Epithelial cell of umbilical artery (primary cell): ENCODE data around the gene TNS2. TPM values are rescaled to one million over a fixed set of nuclear protein-coding genes. Genes with fewer than 3 reads are reported as not detected.

Experiments
- total RNA-seq: library from RNA; depleted of rRNA; stranded (reverse); fragments of >200 nt; gene quantifications from 2 replicates; pipeline ENCODE4 v1.2.3, GENCODE V29; 2014

Gene TNS2, protein sequence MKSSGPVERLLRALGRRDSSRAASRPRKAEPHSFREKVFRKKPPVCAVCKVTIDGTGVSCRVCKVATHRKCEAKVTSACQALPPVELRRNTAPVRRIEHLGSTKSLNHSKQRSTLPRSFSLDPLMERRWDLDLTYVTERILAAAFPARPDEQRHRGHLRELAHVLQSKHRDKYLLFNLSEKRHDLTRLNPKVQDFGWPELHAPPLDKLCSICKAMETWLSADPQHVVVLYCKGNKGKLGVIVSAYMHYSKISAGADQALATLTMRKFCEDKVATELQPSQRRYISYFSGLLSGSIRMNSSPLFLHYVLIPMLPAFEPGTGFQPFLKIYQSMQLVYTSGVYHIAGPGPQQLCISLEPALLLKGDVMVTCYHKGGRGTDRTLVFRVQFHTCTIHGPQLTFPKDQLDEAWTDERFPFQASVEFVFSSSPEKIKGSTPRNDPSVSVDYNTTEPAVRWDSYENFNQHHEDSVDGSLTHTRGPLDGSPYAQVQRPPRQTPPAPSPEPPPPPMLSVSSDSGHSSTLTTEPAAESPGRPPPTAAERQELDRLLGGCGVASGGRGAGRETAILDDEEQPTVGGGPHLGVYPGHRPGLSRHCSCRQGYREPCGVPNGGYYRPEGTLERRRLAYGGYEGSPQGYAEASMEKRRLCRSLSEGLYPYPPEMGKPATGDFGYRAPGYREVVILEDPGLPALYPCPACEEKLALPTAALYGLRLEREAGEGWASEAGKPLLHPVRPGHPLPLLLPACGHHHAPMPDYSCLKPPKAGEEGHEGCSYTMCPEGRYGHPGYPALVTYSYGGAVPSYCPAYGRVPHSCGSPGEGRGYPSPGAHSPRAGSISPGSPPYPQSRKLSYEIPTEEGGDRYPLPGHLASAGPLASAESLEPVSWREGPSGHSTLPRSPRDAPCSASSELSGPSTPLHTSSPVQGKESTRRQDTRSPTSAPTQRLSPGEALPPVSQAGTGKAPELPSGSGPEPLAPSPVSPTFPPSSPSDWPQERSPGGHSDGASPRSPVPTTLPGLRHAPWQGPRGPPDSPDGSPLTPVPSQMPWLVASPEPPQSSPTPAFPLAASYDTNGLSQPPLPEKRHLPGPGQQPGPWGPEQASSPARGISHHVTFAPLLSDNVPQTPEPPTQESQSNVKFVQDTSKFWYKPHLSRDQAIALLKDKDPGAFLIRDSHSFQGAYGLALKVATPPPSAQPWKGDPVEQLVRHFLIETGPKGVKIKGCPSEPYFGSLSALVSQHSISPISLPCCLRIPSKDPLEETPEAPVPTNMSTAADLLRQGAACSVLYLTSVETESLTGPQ (N-terminal part only)
- 21.1 and 30.9 TPM in 2 replicates for total RNA-seq

DNA sequence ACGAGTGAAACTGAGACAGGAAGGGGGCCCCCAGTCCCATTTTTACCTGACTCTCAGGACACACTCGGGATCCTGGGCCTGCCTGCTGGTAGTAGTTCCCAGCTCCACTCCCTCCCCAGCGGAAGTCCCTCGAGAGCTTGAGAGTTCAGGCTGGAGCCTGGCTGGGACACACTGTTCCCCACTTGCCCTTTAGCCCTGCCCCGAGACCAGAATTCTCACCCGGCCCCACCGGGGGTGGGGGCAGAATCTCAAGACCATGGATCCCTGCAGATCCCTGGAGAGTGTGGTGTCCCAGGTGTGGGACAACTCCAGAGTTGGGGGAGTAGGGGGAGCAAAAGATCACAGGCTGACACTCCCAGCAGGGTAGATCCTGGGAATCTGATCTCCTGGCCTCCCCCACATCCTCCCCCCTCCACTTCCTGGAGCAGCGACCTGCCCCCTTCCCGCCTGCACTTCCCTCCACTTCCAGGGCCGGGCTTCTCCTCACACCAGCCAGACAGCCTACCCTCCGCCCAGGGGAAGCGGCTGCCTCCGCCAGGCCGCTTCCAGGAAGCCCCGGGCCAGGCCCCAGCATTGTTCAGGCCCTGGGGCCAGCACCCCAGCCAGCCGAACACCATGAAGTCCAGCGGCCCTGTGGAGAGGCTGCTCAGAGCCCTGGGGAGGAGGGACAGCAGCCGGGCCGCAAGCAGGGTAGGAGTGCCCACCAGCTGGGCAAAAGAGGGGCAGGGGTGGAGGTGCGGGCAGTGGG, at the start of gene TNS2:
TNS2 (plus strand) TSS at position 495 of the 748 bp plus-strand sequence; CDS start at position 616, 121 bp downstream.

DNA sequence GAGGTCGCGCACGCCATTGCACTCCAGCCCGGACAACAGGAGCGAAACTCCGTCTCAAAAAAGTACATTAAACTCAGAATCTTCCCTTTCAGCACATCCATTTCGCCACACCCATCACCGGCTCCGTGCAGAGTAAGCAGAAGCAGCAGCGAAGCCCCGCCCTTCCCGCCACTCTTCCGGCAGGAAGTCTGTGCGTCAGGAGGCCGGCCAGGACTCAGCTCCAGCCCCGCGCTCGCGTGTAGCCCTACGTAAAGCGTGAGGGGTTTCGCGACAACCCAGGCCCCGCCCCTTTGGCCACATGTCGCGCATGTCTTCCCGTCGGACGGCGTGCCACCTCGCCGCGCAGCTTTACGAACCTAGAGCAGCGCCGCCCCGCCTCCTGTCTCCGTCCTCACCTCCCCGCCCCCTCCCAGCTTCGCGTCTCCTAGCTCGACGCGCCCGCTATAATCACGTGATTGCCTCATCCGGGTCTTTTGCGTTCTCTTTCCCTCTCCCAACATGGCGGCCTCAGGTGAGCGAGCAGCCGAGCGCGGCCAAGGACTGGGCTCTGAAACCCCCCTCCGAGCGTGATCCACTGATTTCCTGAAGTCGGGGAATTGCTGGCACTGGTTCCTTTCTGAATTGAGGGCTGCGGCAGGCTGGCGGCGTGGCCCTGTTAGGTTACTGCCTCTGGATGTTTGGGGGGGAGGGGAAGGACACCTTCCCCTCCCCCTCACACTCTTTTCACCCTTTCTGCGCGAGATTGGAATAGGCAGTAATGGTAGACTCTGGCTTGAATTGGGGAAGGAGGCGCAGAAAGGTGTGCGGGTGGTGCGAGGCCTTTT, 43.7 kb upstream of the TNS2 start, which contains the start of gene EIF4B:
EIF4B (plus strand) TSS at position 471 of the 824 bp plus-strand sequence; CDS start at position 499, 28 bp downstream.

DNA sequence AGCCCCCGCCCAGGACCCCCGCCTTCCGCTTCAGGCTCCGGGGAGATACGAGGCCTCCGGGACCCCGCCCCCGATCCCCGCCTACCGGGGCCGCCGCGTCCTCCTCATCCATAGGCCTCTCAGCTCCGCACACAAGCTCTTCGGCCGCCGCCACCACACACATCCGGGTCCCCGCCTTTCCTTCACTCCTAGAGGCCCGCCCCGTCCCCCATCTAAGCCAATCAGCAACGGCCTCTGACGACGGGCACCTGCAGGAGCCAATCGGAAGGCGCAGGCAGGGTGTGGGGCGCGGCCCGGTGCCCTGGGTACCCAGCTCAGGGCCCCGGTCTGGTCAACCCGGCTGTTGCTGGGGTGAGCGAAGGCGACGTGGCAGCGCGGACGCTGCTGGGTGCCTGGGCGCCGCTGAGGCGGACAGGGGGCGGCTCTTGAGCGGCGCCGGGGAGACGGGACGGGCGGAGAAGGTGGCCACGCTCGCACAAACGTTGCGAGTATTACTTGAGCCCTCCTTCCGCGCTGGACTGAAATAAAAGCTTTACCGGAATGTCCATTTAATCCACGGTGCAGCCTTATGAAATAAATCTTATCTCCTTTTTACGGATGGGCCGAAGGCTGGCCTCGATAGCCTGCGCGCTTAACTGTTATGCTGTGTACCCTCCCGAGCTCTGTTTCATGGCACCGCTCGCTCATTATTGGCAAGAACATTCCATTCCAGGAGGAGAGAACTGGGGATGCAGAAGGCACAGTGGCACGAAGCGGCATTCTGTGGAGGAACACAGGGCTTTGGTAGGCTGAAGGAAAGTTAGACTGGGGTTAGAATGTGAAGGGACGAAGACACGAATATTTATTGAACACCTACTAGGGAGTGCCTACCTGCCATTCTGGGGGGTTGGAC, 29.6 kb downstream of the TNS2 start, which contains the start of gene SPRYD3:
SPRYD3 (minus strand) TSS at position 165 of the 892 bp plus-strand sequence; CDS start at position 108, 57 bp downstream.

DNA sequence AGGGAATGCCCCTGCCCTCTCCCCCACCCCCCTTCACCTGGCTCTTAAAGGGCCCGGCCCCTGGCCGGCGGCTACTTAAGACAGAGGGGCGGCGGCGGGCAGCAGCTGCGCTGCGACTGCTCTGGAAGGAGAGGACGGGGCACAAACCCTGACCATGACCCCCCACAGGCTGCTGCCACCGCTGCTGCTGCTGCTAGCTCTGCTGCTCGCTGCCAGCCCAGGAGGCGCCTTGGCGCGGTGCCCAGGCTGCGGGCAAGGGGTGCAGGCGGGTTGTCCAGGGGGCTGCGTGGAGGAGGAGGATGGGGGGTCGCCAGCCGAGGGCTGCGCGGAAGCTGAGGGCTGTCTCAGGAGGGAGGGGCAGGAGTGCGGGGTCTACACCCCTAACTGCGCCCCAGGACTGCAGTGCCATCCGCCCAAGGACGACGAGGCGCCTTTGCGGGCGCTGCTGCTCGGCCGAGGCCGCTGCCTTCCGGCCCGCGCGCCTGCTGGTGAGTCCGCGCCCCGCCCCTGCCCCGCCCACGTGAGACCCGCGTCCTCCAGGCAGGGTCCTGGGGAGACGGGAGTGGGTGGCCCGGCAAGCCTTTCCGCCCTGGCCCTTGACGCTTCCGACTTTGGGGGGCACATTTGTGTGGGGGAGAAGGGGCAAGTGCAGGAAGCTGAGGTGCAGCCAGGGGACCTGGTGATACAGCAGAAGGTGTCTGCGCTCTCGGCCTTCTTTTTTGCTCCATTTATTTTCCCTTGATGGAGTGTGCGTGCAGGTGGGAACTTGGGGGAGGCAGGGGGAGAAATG, 47.9 kb downstream of the TNS2 start, which contains the start of gene IGFBP6:
IGFBP6 (plus strand) TSS at position 104 of the 790 bp plus-strand sequence; CDS start at position 155, 51 bp downstream.

DNA sequence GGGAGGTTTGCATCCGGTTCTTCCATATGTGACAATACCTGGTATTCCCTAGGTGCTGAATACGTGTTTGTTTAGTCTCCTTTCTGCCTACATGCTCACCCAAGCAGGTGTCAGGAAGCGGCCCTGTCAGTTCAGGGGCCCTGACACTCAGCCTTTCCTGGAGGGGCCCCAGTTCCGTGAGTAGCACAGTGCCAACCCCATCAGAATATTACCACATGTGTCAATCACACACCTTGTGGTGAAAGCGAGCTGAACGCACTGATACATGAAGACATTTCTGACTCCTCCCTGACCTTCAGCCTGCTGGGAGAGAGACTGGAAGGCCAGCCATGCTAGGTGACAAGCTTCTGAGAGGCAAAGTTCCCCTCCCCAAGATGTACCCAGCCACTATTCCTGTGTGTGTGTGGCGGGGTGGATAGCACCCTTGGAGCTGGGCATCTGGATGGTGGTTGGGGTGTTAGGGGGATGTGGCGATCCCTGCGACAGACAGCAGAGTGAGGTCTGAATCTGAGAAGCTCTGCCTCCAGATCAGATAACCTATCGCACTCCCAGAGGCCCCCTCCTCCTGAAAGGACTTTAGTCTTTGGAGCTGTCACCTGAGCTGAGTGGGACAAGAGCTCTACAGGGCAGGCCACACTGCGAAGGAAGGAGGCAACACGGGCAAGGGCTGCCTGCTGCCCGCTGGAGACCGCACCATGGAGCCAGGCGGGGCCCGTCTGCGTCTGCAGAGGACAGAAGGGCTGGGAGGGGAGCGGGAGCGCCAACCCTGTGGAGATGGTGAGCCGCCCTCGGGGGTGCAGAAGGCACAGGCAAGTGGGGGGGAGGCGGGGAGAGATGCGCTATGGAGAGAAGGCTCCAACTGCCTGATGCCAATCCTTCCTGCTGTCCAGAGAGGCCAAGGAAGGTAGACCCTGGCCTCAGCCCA, 53.3 kb downstream of the TNS2 start, which contains the start of gene SOAT2:
SOAT2 (plus strand) TSS at position 604 of the 925 bp plus-strand sequence; CDS start at position 696, 92 bp downstream.

Other genes starting within 250 kb of the TNS2 start
- gene KRT4, start 235.9 kb upstream of the TNS2 start, total RNA-seq, result not detected in 2 replicates
- under 0.01 TPM in 1 of 2 replicates, not detected in the other for gene KRT79, start 215.8 kb upstream of the TNS2 start, total RNA-seq
- gene KRT78, start 201.1 kb upstream of the TNS2 start, total RNA-seq, result not detected in 2 replicates
- gene KRT8, start 145.0 kb upstream of the TNS2 start, total RNA-seq, result 7.5 and 10.6 TPM in 2 replicates
- gene KRT18, start 100.9 kb upstream of the TNS2 start, total RNA-seq, result 324 and 398 TPM in 2 replicates
- 739 and 1,241 TPM in 2 replicates for gene EIF4B, start 43.6 kb upstream of the TNS2 start, total RNA-seq
- 18.5 and 21.1 TPM in 2 replicates for gene SPRYD3, start 29.3 kb downstream of the TNS2 start, total RNA-seq
- 8.4 and 13.1 TPM in 2 replicates for gene IGFBP6, start 47.6 kb downstream of the TNS2 start, total RNA-seq
- gene SOAT2, start 53.4 kb downstream of the TNS2 start, total RNA-seq, result not detected in 2 replicates
- gene ZNF740, start 130.7 kb downstream of the TNS2 start, total RNA-seq, result 12.7 and 14.0 TPM in 2 replicates
- 2.6 and 4.6 TPM in 2 replicates for gene CSAD, start 130.9 kb downstream of the TNS2 start, total RNA-seq
- gene ITGB7, start 157.2 kb downstream of the TNS2 start, total RNA-seq, result 0.15 TPM in 1 of 2 replicates, not detected in the other
- gene RARG, start 182.1 kb downstream of the TNS2 start, total RNA-seq, result 2.9 and 4.3 TPM in 2 replicates
- 4.9 and 18.1 TPM in 2 replicates for gene ESPL1, start 218.2 kb downstream of the TNS2 start, total RNA-seq
- gene PFDN5, start 245.5 kb downstream of the TNS2 start, total RNA-seq, result 460 and 474 TPM in 2 replicates
- gene MYG1, start 249.6 kb downstream of the TNS2 start, total RNA-seq, result 35.9 and 40.3 TPM in 2 replicates